Loucy (cell line): ENCODE measurements around the gene SEMA3F.

ENCODE experiments used
- CTCF ChIP-seq: fragments of 200-600 bp; sonication (generic); conservative IDR thresholded peaks from 2 replicates; pipeline ENCODE4 v1.5.1; 2014; ENCODE audit warnings: mild to moderate bottlenecking, antibody characterized with exemption, low read length
- EZH2phosphoT487 ChIP-seq: fragments of 200-600 bp; IDR thresholded peaks from 2 replicates; pipeline ENCODE4 v1.6.1; 2018; ENCODE audit warnings: antibody characterized with exemption, mild to moderate bottlenecking, moderate library complexity, borderline replicate concordance

- TF ChIP-seq CTCF (no peak), EZH2phosphoT487 (no peak)
Measured at GRCh38 chr3:50138266-50139200, 16.6 kb upstream of the SEMA3F start.
